HEK293 (cell line): ENCODE data around the gene DST.

ENCODE experiments used
- BCL11A ChIP-seq: fragments of 450-650 bp; formaldehyde crosslinking; IDR thresholded peaks from 2 replicates; pipeline ENCODE4 v1.5.1; 2016; ENCODE audit warnings: low read depth, missing biosample characterization, missing genetic modification characterization
- MYNN ChIP-seq: fragments of 450-650 bp; formaldehyde crosslinking; IDR thresholded peaks from 2 replicates; pipeline ENCODE4 v1.5.1; 2016; ENCODE audit warnings: missing biosample characterization, missing genetic modification characterization, borderline replicate concordance
- ZBTB21 ChIP-seq: fragments of 450-650 bp; formaldehyde crosslinking; IDR thresholded peaks from 2 replicates; pipeline ENCODE4 v1.5.1; 2017; ENCODE audit warnings: missing biosample characterization, missing genetic modification characterization
- ZFP3 ChIP-seq: fragments of 450-650 bp; formaldehyde crosslinking; IDR thresholded peaks from 2 replicates; pipeline ENCODE4 v1.5.1; 2016; ENCODE audit warnings: low read depth, missing biosample characterization, missing genetic modification characterization
- ZNF132 ChIP-seq: fragments of 450-650 bp; formaldehyde crosslinking; IDR thresholded peaks from 2 replicates; pipeline ENCODE4 v1.5.1; 2017; ENCODE audit warnings: missing biosample characterization, missing genetic modification characterization, borderline replicate concordance
- ZNF140 ChIP-seq: fragments of 450-650 bp; formaldehyde crosslinking; IDR thresholded peaks from 2 replicates; pipeline ENCODE4 v1.5.1; 2016; ENCODE audit warnings: missing biosample characterization, missing genetic modification characterization
- ZNF302 ChIP-seq: fragments of 450-650 bp; formaldehyde crosslinking; IDR thresholded peaks from 2 replicates; pipeline ENCODE4 v1.5.1; 2016; ENCODE audit warnings: missing biosample characterization, missing genetic modification characterization, low read depth
- ZNF785 ChIP-seq: fragments of 450-650 bp; formaldehyde crosslinking; IDR thresholded peaks from 2 replicates; pipeline ENCODE4 v1.5.1; 2016; ENCODE audit warnings: missing biosample characterization, missing genetic modification characterization
- ZSCAN16 ChIP-seq: fragments of 450-650 bp; formaldehyde crosslinking; IDR thresholded peaks from 2 replicates; pipeline ENCODE4 v1.5.1; 2016; ENCODE audit warnings: missing biosample characterization, missing genetic modification characterization
- TF ChIP-seq, protein P1 (sequence below): fragments of 450-650 bp; formaldehyde crosslinking; IDR thresholded peaks from 2 replicates; pipeline ENCODE4 v1.5.1; 2016; ENCODE audit warnings: missing biosample characterization, missing genetic modification characterization
- TF ChIP-seq, protein P2 (sequence below): fragments of 450-650 bp; formaldehyde crosslinking; IDR thresholded peaks from 2 replicates; pipeline ENCODE4 v1.5.1; 2016; ENCODE audit warnings: missing biosample characterization, missing genetic modification characterization, low read depth
- TF ChIP-seq, protein P3 (sequence below): sonication (generic); formaldehyde crosslinking; IDR thresholded peaks from 2 replicates; pipeline ENCODE4 v1.8.1; 2022; ENCODE audit warnings: mild to moderate bottlenecking, moderate library complexity, missing genetic modification reagents

DNA sequence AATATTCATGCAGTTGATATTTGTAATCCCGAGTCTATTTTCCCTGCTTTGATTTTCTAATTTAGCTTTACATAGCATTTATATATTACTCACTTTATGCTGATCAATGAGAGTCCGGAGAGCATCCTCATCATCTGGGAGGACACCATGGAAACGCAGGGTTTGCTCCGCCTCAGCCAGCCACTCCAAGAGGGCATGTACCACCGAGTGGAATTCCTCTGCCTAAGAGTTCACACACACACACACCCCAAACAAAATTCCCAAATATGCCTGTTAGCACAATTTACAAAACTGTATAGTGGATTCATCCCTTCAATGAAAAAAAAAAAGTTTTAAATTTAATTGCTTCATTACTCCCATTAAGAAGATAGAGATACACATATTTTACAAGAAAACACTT, 160.7 kb downstream of the DST start:
- no peak for TF ChIP-seq ZNF132 (tag by site-specific recombination)
- TF ChIP-seq ZBTB21 (tag by site-specific recombination), result no peak
- TF ChIP-seq ZNF302, result no peak
- TF ChIP-seq, protein P1, sequence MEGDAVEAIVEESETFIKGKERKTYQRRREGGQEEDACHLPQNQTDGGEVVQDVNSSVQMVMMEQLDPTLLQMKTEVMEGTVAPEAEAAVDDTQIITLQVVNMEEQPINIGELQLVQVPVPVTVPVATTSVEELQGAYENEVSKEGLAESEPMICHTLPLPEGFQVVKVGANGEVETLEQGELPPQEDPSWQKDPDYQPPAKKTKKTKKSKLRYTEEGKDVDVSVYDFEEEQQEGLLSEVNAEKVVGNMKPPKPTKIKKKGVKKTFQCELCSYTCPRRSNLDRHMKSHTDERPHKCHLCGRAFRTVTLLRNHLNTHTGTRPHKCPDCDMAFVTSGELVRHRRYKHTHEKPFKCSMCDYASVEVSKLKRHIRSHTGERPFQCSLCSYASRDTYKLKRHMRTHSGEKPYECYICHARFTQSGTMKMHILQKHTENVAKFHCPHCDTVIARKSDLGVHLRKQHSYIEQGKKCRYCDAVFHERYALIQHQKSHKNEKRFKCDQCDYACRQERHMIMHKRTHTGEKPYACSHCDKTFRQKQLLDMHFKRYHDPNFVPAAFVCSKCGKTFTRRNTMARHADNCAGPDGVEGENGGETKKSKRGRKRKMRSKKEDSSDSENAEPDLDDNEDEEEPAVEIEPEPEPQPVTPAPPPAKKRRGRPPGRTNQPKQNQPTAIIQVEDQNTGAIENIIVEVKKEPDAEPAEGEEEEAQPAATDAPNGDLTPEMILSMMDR (tag by site-specific recombination), result no peak
- no peak for TF ChIP-seq BCL11A (tag by site-specific recombination)
- no peak for TF ChIP-seq ZSCAN16 (tag by site-specific recombination)
- TF ChIP-seq ZNF785 (tag by site-specific recombination), result no peak
- TF ChIP-seq, protein P2, sequence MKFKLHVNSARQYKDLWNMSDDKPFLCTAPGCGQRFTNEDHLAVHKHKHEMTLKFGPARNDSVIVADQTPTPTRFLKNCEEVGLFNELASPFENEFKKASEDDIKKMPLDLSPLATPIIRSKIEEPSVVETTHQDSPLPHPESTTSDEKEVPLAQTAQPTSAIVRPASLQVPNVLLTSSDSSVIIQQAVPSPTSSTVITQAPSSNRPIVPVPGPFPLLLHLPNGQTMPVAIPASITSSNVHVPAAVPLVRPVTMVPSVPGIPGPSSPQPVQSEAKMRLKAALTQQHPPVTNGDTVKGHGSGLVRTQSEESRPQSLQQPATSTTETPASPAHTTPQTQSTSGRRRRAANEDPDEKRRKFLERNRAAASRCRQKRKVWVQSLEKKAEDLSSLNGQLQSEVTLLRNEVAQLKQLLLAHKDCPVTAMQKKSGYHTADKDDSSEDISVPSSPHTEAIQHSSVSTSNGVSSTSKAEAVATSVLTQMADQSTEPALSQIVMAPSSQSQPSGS, result no peak
- no peak for TF ChIP-seq ZFP3 (tag by site-specific recombination)
- no peak for TF ChIP-seq MYNN (tag by site-specific recombination)
- TF ChIP-seq ZNF140 (tag by site-specific recombination), result no peak
- TF ChIP-seq, protein P3, sequence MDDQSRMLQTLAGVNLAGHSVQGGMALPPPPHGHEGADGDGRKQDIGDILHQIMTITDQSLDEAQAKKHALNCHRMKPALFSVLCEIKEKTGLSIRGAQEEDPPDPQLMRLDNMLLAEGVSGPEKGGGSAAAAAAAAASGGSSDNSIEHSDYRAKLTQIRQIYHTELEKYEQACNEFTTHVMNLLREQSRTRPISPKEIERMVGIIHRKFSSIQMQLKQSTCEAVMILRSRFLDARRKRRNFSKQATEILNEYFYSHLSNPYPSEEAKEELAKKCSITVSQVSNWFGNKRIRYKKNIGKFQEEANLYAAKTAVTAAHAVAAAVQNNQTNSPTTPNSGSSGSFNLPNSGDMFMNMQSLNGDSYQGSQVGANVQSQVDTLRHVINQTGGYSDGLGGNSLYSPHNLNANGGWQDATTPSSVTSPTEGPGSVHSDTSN (CRISPR knock-in tag), result no peak
